Measurements from ENCODE around the gene BOC.

Gene BOC

DNA sequence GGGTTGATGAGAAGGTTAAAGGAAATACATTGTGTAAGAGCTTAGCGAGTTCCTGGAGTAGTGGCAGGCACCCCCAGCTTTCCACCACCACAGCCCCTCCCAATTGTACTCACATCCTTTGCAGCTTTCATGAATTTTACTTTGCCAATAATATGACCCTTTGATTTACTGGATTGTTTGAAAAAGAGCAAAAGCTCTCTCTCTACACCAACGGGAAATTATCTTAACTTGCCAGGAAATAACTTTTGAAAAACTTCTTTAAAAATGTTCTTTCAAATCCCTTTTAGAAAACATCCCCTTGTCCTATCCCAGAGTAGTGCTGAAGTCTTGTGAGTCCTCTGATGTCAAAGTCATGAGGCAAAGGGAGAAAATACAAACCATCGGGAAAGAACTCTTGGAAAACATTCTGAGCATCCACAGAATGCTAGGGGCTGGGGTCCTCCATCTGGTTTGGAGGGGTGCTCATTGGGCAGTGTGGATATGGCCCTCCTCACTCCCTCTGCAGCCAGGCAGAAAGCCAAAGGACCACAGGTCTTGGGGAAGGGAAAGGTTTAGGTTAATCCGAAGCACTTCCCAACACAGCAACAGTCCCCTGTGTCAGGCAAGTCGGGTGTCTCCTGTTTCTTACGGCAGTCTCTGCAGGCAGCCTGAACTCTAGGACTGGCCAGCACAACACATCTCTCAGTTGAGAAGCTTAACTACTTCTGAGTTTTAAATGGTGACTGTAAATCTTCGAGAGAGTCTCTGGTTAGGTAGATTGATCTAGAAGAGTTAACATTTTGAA is 36.5 kb downstream of the BOC start:
- DNase-seq (ENCODE audit: low read depth in 2 of 2), result no peak

DNA sequence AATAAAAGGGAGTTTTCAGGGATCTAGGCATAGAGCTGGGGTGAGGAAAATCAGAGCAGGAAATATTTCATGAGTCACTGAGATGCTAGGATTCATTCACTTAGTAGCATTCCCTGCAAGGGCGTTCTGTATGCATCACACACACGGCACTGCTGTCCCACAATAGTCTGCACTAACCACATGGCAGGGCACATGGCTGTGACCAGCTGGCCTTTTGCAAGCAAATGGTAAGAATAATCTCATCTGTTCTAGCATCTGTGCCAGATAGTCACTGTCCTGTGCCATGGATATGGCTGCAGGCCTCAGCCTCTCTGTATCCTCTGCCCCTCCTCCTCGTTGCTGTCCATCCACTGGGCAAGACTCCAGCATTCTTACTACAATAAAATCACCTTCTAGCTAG is 37.8 kb downstream of the BOC start:
- DNase-seq (ENCODE audit: low read depth in 2 of 2), result no peak

GRCh38 chr3:113249601-113250000 is 38.2 kb downstream of the BOC start:
- DNase-seq (ENCODE audit: low read depth in 2 of 2), result no peak

DNA sequence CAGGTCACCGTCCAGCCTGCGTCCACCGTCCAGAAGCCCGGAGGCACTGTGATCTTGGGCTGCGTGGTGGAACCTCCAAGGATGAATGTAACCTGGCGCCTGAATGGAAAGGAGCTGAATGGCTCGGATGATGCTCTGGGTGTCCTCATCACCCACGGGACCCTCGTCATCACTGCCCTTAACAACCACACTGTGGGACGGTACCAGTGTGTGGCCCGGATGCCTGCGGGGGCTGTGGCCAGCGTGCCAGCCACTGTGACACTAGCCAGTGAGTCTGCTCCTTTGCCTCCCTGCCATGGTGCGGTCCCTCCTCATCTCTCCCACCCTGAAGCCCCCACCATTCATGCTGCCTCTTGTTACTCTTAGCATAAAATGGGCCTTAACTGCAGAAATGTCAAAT is 39.2 kb downstream of the BOC start:
- no peak for DNase-seq (ENCODE audit: low read depth in 2 of 2)

- DNase-seq (ENCODE audit: low read depth in 2 of 2), result no peak
Measured at GRCh38 chr3:113251817-113252216, 40.5 kb downstream of the BOC start.

- no peak for DNase-seq (ENCODE audit: low read depth in 2 of 2)
Measured at GRCh38 chr3:113252553-113252952, 41.2 kb downstream of the BOC start.

GRCh38 chr3:113253702-113254101 is 42.3 kb downstream of the BOC start:
- no peak for DNase-seq (ENCODE audit: low read depth in 2 of 2)

DNA sequence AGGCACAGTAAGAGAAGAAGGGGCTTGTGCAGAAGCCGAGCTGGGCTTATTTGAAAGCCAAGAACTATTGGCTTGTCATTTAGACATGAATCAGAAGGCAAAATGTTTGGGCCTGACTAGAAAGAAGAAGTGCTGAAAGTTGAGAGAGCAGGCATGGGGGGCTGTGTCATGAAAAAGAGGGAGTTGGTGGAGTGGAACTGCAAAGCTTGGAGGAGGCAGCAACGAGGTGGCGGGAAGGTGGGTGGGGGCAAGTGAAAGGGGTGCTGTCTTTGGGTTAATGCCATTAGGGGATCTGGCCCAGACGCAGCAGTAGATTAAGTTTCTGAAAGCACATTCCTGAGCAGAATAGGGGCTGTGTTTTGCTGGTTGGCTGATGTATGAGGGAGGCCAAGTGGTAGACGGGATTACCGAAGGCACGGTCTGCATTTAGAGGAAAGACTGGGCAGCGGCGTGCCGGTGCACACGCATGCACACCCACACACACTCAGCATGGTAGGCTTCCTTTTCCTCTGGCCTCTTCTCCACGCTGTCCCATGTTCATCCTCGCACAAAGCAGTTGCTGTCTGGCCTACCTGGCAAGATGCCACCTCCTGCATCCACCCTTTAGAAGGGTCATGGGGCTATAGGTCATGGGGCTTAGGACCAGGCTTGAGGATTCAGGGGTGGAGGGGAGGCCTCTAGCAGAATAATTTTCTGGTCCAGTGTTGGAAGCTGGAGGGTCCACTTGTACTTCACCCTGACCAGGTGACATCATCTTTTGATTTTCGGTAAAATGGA is 43.0 kb downstream of the BOC start:
- no peak for DNase-seq (ENCODE audit: low read depth in 2 of 2)

DNA sequence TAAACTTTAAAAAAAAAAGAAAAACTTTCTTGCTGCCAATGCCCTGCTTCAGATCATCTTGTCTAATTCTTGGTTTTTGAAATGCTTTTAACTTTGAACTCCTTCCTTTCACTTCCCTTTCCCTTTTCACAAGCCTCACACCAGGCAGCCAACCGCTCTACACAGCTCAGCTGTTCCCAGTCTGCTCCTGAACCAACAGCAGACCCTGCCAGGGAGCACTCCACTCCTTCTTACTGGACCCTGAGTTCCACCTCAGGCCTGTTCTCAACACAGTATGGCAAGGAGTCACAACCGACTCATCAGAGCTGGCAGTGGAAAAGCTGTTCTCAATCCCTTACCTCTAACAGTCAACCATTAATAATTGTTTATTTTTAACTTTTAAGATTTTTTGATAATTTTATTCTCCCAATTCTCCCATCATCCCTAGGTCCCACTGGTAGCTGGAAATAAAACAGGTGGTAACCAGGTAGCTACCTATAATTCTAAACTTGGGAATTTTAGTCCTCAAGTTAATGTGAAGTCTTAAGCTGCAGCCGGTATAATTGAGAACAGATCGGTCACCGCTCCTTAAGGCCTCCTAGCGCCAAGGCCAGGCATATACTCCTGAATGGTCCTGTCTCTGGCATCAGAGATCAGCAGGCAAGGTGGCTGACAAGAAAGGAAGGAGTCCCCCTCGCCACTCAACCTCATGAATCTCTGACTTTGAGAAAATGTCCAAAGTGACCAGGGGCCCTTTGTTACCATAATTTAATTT is 43.9 kb downstream of the BOC start:
- DNase-seq (ENCODE audit: low read depth in 2 of 2), result no peak

GRCh38 chr3:113255854-113256615 is 44.7 kb downstream of the BOC start:
- DNase-seq (ENCODE audit: low read depth in 2 of 2), result no peak

- DNase-seq (ENCODE audit: low read depth in 2 of 2), result no peak
Measured at GRCh38 chr3:113258361-113258760, 47.0 kb downstream of the BOC start.

- DNase-seq (ENCODE audit: low read depth in 2 of 2), result no peak
Measured at GRCh38 chr3:113259196-113259595, 47.8 kb downstream of the BOC start.

DNA sequence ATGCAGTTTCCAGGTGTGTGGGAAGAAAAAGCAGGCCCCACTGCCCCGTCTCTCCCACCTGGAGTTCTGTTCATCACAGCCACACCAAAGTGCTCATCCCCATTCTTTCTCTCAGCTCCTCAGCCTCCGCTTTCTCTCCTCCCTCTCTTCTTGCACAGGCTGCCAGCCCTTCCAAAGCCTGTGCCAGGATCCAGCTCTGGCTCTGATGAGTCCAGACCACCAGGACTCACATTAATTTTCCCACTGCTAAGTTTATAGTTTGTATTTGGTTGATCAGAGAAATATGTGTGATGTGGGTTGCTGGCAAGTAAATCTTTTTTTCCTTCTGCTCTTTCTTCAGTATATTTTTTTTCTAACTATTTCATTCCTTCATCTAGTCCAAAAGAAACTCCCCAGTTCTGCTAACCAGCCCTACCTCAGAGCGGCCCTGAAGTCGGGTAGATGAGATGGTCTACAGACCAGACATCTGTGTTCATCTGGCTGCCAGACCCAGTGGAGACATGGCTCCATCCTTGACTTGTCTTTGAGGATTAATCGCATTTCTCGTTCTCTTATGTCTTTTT is 49.8 kb downstream of the BOC start:
- no peak for DNase-seq (ENCODE audit: low read depth in 2 of 2)

DNA sequence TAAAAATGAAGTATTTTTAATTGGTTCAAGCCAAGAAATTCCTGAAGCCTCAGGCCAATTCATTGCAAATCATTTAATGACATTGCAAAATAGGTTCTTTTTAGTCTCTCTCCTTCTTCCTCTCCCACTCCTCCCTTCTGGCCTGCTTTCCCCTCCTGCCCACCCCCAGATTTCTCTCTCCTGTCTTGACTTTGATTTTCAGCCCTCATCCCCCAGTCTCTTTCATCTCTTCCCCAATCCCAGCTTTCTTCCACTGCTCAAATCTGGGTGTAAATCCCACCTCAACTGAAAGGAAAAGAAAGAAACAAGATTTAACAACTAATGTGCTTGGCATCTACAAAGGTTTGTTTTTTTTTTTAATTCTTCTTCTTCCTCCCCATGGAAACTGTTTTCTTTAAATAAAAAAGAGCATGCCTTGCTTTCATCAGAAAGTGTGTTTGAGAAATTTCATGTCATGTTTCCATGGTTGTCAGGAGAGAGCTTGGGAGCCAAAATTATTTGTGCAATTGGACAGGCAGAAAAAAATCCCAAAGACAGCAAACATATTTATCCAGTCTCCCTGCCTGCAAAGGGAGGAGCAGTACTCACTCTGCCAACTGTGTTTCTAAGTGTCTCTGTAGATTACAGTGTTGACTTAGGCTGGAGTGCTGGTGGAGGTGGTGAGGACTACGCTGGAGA is 50.4 kb downstream of the BOC start:
- no peak for DNase-seq (ENCODE audit: low read depth in 2 of 2)

DNA sequence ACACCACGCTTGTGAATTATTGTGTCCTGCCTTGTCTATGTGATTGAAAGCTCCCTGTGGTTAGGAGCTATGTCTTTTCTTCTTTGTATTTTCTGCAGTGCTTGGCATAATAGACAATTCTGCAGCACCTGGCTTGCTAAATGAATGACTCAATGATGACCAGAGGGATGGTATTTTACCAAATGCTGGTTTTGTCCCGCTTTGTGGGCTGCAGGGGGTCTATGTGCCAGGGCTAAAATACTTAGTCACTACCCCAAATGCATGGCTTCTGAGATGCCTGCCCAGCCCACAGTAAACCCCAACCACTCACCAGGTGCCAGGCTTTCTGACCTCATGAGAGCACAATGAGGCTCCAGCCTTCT is 50.9 kb downstream of the BOC start:
- DNase-seq (ENCODE audit: low read depth in 2 of 2), result no peak

- no peak for DNase-seq (ENCODE audit: low read depth in 2 of 2)
Measured at GRCh38 chr3:113263020-113263419, 51.7 kb downstream of the BOC start.

DNA sequence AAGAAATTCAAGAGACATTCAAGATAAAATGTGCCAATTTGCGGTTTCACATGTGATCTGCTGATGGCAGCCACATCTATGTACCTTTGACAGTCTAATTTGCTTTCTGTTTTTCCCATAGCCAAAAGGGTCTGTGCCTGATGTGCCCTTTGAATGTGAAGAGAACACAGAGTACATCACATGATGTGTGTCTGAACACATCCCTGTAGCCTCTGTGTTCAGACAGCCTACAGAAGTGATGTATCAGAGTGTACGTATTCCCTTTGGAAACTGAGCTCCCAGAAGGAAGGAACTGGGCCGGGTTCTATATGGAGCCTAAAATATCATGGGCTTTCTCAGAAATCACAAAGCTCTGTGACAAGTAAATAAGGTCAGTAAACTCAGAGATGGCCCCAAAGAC is 52.4 kb downstream of the BOC start:
- no peak for DNase-seq (ENCODE audit: low read depth in 2 of 2)

DNA sequence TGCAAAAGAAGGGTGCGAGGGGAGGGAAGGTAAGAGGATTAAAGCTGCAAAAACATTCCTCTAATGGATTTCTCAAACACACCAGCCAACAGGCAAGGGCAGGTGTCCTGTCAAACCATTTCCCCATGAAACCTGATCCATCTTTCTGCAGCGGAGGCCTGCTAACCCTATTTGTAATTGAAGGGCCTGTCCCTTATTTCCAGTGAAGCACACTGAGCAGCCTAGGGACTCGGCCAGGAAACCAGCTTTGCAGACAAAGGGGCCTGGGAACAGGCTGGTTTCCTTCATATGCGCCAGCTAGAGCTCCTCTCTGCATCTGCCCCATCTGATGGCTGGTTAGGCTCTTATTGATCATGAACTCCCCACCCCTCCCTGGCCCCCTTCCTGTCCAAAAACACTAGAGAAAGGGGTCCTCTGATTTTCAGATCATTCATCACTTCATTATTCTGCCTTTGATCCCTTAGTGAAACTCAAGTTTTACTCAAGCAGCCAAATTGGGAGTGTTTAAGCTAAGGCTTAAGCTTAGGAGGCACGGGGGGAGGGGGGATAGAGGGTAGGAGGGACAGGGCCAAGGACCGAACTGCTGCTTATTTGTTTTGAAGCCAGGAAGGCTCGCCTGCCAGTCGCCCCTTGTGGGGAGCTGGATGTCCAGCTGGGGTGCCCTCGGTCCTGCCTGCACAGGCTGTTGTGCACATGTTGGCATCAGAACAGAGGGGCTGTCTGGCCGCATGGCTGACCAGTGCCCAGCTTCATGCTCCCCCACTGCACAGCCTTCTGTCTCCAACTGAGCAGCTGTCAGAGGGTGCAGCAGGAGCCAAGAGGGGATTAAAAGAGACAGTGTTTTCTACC is 53.1 kb downstream of the BOC start:
- no peak for DNase-seq (ENCODE audit: low read depth in 2 of 2)

GRCh38 chr3:113265231-113265630 is 53.9 kb downstream of the BOC start:
- no peak for DNase-seq (ENCODE audit: low read depth in 2 of 2)

DNA sequence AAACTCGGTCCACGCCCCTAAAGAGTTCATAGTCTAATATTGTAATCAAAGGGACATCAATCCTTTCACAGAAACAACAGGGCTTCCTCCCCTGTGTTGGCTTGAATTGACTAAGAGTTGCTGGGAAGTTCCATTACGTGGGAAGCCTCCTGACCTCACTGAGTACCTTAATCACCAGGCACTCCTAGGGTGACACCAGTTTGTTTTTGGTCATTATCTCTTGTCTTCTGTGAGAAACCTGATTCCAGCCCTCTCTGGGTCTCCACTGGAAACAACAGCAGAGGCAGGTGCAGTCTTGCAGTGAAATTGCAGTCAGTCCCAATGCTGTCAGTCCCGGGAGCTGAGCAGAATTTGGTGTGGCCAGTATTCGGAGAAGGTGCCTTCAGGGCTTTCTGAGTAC is 55.4 kb downstream of the BOC start:
- DNase-seq (ENCODE audit: low read depth in 2 of 2), result no peak

Data from activated CD4-positive, alpha-beta T cell treated with anti-CD3 and anti-CD28 coated beads for 24 hours (primary cell).